PC-3 (cell line): Measurements from ENCODE around the gene GCC1. TPM values are rescaled to one million over a fixed set of nuclear protein-coding genes. Genes with fewer than 3 reads are reported as not detected.

Experiments
- ATAC-seq: fragments of 200-7000 bp; cut with Tn5 transposase; 2 replicates; pipeline ENCODE4 v1.9.1; 2020; ENCODE audit warnings: mild to moderate bottlenecking, moderate library complexity
- BruUV-seq: library from RNA; stranded (reverse); fragments of 400-500 nt; replicated peaks from 2 replicates; lab custom pipeline; 2021; lab: Mats Ljungman, UMichigan
- CTCF ChIA-PET: fragments of 300-600 bp; sonication (Branson Sonifier 250); formaldehyde crosslinking; loops from one replicate; lab custom pipeline; 2022; ENCODE audit warnings: antibody characterized with exemption; lab: Charles Lee
- POLR2A ChIA-PET: fragments of 300-600 bp; sonication (Branson Sonifier 250); formaldehyde crosslinking; loops from one replicate; lab custom pipeline; 2022; ENCODE audit warnings: antibody characterized with exemption; ENCODE audit not compliant: unreplicated experiment; lab: Charles Lee
- DNase-seq: peaks from one replicate; pipeline ENCODE4 v3.0.0-alpha.2; 2015
- H2AFZ ChIP-seq: fragments of 300-600 bp; sonication (generic); 2 replicates; pipeline ENCODE4 v1.6.0; 2016; ENCODE audit warnings: antibody characterized with exemption, low read length
- H3F3A ChIP-seq: fragments of 300-600 bp; sonication (generic); one replicate; pipeline ENCODE4 v1.6.0; 2017; ENCODE audit warnings: antibody characterized with exemption, low read length, control low read depth, mild to moderate bottlenecking; ENCODE audit not compliant: unreplicated experiment
- H3K27ac ChIP-seq: fragments of 300-600 bp; sonication (generic); 2 replicates; pipeline ENCODE4 v1.5.1; 2016; ENCODE audit warnings: mild to moderate bottlenecking, low read length
- H3K27me3 ChIP-seq: fragments of 300-600 bp; sonication (generic); 2 replicates; pipeline ENCODE4 v1.6.1; 2016; ENCODE audit warnings: low read length, mixed read lengths
- H3K36me3 ChIP-seq: fragments of 300-600 bp; sonication (generic); 2 replicates; pipeline ENCODE4 v1.6.1; 2016; ENCODE audit warnings: low read depth, mixed run types, low read length, mixed read lengths
- H3K4me1 ChIP-seq: fragments of 300-600 bp; sonication (generic); 2 replicates; pipeline ENCODE4 v1.5.1; 2016; ENCODE audit warnings: low read length; ENCODE audit not compliant: insufficient read depth
- H3K4me2 ChIP-seq: fragments of 300-600 bp; sonication (generic); 2 replicates; pipeline ENCODE4 v1.6.0; 2016; ENCODE audit warnings: low read length
- H3K4me3 ChIP-seq: fragments of 300-600 bp; sonication (generic); 2 replicates; pipeline ENCODE4 v1.5.1; 2016; ENCODE audit warnings: mild to moderate bottlenecking, low read length, mixed read lengths
- H3K79me2 ChIP-seq: fragments of 300-600 bp; sonication (generic); 2 replicates; pipeline ENCODE4 v1.6.1; 2017; ENCODE audit warnings: low read length, mixed read lengths
- H3K9ac ChIP-seq: fragments of 300-600 bp; sonication (generic); 2 replicates; pipeline ENCODE4 v1.6.0; 2016; ENCODE audit warnings: mild to moderate bottlenecking, low read length
- H3K9me2 ChIP-seq: fragments of 300-600 bp; sonication (generic); replicated peaks from 2 replicates; pipeline ENCODE4 v1.6.1; 2016; ENCODE audit warnings: mixed run types, low read length, mixed read lengths
- H3K9me3 ChIP-seq: fragments of 300-600 bp; sonication (generic); 2 replicates; pipeline ENCODE4 v1.6.1; 2016; ENCODE audit warnings: low read length, mixed read lengths
- H4K20me1 ChIP-seq: fragments of 300-600 bp; sonication (generic); 2 replicates; pipeline ENCODE4 v1.6.1; 2016; ENCODE audit warnings: low read length, mixed read lengths
- CTCF ChIP-seq: fragments of 300-600 bp; sonication (generic); conservative IDR thresholded peaks from 2 replicates; pipeline ENCODE4 v1.5.1; 2017; ENCODE audit warnings: antibody characterized with exemption, low read depth, mild to moderate bottlenecking, low read length
- EZH2 ChIP-seq: fragments of 300-600 bp; sonication (generic); IDR thresholded peaks from one replicate; pipeline ENCODE4 v1.6.1; 2017; ENCODE audit warnings: antibody characterized with exemption, mild to moderate bottlenecking, low read length; ENCODE audit not compliant: unreplicated experiment
- EZH2phosphoT487 ChIP-seq: fragments of 300-600 bp; sonication (generic); IDR thresholded peaks from 2 replicates; pipeline ENCODE4 v1.6.1; 2018; ENCODE audit warnings: mild to moderate bottlenecking, antibody characterized with exemption, low read length, borderline replicate concordance
- intact Hi-C: fragments of 100-400 bp; cut with micrococcal nuclease; formaldehyde crosslinking; loops from 2 replicates; pipeline ENCODE4 v1.9.0; 2023
- total RNA-seq: library from RNA; depleted of rRNA; stranded (reverse); fragments of >200 nt; gene quantifications from 2 replicates; pipeline ENCODE4 v1.2.3, GENCODE V29; 2014

Gene GCC1
- total RNA-seq, 1 experiment from 2014 or later, result 11.2 TPM

GRCh38 chr7:127588019-127588696, 2.8 kb upstream of the GCC1 start, which contains the start of gene ARF5:
Gene ARF5 (plus strand): TSS chr7:127588411. CDS start chr7:127588499, 88 bp downstream.
- peaks cover 38% of the 10 kb centered on the region for H3K79me2 ChIP-seq
- H2AFZ ChIP-seq, result peak within 1 kb of the TSS; percentile 93
- TF ChIP-seq EZH2phosphoT487 (no peak), EZH2 (no peak), CTCF (no peak)
- peaks cover 23% of the 10 kb centered on the region for H4K20me1 ChIP-seq
- peak within 1 kb of the TSS; percentile 94 for H3K4me3 ChIP-seq
- peak within 1 kb of the TSS; percentile 92 for H3K9ac ChIP-seq
- no peaks in the 10 kb centered on the region for H3K27me3 ChIP-seq
- ChIA-PET CTCF (interaction anchor here (0.6 to 0.7 kb wide), 3 partner anchors 73 to 119 kb away, joined by 3 to 6 read pairs (median 3); no protein-coding TSS in a partner anchor), POLR2A (interaction anchor here (0.6 to 0.7 kb wide), 2 partner anchors 240 to 366 kb away, joined by 3 to 7 read pairs; no protein-coding TSS in a partner anchor)
- peak; percentile 66 for ATAC-seq
- intact Hi-C loops, result loop anchor here (2.0 to 5.0 kb wide), 2 partner anchors 65 to 79 kb away; partner anchors contain the start of gene SND1
- H3K9me3 ChIP-seq, result no peaks in the 10 kb centered on the region
- peaks cover 10% of the 10 kb centered on the region for H3K36me3 ChIP-seq
- BruUV-seq, result no TSS peak
- peak; percentile 86 for DNase-seq
- H3K4me2 ChIP-seq, result peak within 1 kb of the TSS; percentile 95
- no peak within 1 kb of the TSS; the same call in 1 of the 2 replicates for H3K27ac ChIP-seq
- no peaks in the 10 kb centered on the region for H3K9me2 ChIP-seq
- H3K4me1 ChIP-seq, result peaks cover 26% of the 10 kb centered on the region
- no peaks in the 10 kb centered on the region for H3F3A ChIP-seq

GRCh38 chr7:127587663-127588018, 2.2 kb upstream of the GCC1 start:
- Histone ChIP-seq H3K79me2 (peaks cover 43% of the 10 kb centered on the region), H3K27ac (no peak overlapping the region), H3K9me2 (no peaks in the 10 kb centered on the region), H3K9me3 (no peaks in the 10 kb centered on the region), H3K4me1 (peaks cover 27% of the 10 kb centered on the region), H3K27me3 (no peaks in the 10 kb centered on the region), H4K20me1 (peaks cover 27% of the 10 kb centered on the region), H2AFZ (peak overlapping the region; percentile 93), H3F3A (no peaks in the 10 kb centered on the region), H3K9ac (peak overlapping the region; percentile 92), H3K36me3 (peaks cover 10% of the 10 kb centered on the region), H3K4me2 (peak overlapping the region; percentile 95), H3K4me3 (peak overlapping the region; percentile 94)
- BruUV-seq, result TSS peak; percentile 3
- intact Hi-C loops, result loop anchor here (2.0 to 5.0 kb wide), 2 partner anchors 65 to 80 kb away; partner anchors contain the start of gene SND1
- TF ChIP-seq CTCF, result no peak
- no peak for TF ChIP-seq EZH2phosphoT487
- TF ChIP-seq EZH2, result no peak
- CTCF ChIA-PET, result interaction anchor here (0.6 kb wide), 2 partner anchors 74 to 120 kb away, joined by 3 to 6 read pairs; no protein-coding TSS in a partner anchor
- ATAC-seq, result no peak
- no peak for DNase-seq
- POLR2A ChIA-PET, result interaction anchor here (0.7 kb wide), 1 partner anchor 240 kb away, joined by 7 read pairs; no protein-coding TSS in a partner anchor
